ENCODE data around the gene TMEM120B.

TMEM120B gene

DNA sequence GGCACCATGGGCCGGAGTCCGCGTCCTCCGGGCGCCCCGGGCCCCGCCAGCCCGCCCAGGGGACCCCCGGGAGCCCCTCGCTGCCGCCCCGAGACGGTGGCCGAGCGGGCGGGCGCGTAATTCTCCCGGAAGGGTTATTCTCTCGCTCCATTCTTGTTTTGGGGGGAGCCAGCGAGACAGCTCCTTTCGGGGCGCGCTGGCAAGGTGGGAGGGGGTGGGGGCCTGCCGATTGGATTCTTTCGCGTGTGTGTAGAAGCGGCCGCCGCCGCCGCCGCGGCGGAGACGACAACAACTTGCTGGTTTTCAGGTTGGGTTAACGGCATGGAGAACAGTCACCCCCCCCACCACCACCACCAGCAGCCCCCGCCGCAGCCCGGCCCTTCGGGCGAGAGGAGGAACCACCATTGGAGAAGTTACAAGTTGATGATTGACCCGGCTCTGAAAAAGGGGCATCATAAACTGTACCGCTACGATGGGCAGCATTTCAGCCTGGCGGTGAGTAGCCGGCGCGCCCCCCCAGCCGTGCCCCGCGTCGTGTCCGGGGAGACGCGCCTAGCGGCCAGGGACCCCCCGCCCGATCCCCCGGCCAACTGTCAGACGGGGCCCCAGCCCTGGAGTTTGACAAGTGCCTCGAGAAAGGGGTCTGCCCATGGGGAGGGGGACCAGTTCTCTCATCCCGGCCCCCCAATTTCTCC, 92.0 kb downstream of the TMEM120B start:
- DNase-seq (ENCODE audit: low read depth in 2 of 2) = peak in 1 of 2 experiments; percentile 41

DNA sequence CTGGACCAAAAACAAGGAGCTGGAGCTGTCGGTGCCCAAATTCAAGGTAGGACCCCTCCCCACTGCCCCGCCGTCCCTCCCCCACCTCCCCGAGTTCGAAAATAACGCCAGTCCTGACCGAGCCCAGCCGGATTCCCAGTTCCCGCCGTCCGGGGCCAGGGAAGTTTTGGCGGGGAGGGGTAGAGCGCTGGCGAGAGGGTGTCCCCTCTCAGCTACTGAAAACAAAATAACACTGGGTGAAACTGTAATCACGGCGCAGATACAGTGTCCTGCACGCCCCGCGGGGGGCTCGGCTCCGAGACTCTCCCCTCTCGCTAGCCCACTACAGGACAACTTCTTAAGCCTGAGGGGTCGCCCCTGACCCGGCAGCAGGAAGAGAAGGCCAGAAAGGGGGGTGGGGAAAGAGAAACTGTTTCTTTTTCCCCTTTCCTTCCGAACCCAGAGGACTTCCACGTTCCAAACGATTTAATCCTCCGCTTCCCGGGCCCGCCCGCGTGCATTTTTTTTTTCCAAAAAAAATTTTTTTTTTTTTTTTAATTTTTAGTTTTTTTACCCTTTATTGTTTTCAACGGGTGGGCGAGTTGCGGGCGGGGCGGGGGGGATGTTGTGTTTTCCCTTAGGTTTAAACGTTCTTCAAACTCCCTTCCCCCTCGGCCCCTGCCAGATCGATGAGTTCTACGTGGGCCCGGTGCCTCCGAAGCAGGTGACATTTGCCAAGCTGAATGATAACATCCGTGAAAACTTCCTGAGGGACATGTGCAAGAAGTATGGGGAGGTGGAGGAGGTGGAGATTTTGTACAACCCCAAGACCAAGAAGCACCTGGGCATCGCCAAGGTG, 92.8 kb downstream of the TMEM120B start:
- DNase-seq (ENCODE audit: low read depth in 2 of 2) = no peak

DNA sequence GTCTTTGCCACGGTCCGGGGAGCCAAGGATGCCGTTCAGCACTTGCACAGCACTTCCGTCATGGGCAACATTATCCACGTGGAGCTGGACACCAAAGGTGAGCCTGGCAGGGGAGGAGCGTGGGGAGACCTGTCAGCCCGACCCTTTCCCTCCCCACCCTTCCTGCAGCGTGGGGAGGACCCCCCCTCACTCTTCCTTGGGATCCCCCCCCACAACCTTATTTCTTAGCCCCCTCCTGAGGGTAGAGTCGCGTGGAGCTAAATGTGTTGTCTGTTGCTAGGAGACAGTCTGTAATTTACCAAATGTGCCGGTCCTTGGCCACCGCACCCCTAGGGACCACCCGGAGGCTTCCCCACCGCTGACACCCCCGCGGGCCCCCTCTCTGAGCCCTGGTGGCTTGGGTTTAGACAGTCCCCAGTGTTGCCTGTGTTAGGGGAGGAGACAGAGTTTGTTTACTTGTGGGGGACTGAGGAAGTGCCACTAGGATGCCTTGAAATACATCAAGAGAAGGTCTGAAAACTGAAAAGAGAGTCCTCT, 93.5 kb downstream of the TMEM120B start:
- DNase-seq (ENCODE audit: low read depth in 2 of 2) = no peak

DNA sequence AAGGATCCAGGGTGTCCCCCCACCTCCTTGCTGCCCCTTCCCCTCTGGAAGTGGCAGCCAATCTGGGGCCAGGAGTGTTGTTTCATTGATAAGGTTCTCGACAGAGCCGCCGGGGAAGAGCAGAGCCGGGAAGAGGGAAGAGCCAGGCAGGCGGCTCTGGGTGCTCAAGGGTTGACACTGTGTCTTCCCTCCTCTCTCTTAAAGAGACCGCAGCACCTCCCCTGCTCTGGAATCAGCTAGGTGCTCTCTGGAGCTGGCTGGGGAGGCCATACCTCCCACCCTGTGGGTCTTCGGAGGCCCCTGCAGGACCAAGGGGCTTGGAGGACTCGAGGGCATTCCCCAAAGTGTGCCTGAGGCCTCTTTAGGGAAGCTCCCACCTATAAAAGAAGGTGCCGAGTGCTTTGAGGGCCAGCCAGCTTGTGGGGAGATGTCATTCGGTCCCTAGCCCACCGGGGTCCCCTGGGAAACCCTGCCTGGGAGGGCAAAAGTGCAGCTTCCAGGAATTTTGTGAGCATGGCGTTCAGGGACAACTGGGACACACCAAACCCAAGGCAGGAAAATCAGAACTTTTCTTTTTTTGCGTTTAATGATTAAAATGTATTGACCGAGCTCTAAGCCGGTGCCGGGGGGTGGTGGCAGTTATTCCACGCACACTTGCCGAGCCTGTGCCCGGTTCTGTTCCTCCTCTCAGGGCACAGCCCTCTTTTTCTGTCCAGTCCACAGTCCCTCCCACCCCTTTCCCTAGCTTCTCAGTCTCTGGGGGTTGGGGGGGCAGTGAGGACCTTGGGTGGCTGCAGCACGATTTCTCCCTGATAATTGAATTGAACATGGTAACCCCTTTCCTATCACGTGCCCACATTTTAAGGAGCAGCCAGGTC, 94.2 kb downstream of the TMEM120B start:
- no peak for DNase-seq (ENCODE audit: low read depth in 2 of 2)

DNA sequence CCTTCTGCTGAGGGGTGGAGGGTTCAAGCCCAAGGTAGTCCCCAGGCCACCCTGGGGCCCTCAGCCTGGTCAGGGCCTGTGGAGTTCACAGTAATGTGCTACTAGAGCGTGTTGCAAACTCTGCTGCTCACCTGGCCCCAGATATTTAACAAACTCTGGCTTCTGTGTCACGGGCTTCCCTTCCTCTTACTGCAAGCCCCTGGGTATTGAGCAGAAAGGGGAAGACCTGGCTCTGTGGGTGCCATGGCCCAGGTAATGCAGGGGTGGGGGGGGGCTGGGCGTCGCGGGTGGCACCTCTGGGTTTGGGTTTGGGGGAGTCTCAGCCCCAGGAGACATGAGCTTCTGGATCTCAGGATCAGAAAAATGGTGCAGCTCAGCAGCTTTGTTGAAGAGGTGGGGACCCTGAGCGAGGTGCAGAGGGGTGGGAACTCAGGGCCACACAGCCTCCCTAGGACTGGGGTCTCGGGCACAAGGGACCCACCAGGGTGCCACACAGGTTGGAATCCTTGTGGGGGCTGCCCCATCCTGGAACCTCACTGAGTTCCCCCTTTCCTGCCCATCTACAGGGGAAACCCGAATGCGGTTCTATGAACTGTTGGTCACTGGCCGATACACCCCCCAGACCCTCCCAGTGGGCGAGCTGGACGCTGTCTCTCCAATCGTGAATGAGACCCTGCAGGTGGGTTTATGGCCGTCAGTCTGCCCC, 95.2 kb downstream of the TMEM120B start:
- DNase-seq (ENCODE audit: low read depth in 2 of 2) = no peak

DNA sequence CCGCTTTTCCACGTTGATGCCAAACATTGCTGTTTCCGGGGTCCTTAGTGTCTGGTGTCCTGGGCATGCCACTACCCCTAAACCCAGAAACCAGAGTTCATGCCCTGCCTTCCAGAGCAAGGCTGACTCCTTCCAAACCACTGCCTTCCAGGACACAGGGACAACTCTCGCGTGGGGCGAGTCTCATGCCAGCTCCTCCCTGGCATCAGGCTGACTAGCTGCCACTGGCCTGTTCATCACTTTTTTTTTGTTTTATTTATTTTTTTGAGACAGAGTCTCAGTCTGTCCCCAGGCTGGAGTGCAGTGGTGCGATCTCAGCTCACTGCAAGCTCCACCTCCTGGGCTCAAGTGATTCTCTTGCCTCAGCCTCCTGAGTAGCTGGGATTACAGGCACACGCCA, 96.1 kb downstream of the TMEM120B start:
- DNase-seq (ENCODE audit: low read depth in 2 of 2) = no peak

DNA sequence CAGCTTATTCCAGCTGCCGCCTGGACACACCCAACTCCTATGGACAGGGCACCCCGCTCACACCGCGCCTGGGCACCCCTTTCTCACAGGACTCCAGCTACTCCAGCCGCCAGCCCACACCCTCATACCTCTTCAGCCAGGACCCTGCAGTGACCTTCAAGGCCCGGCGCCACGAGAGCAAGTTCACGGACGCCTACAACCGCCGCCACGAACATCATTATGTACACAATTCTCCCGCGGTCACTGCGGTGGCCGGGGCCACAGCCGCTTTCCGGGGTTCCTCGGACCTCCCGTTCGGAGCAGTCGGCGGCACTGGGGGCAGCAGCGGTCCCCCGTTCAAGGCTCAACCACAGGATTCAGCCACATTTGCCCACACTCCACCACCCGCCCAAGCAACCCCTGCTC, 97.2 kb downstream of the TMEM120B start:
- DNase-seq (ENCODE audit: low read depth in 2 of 2) = no peak

DNA sequence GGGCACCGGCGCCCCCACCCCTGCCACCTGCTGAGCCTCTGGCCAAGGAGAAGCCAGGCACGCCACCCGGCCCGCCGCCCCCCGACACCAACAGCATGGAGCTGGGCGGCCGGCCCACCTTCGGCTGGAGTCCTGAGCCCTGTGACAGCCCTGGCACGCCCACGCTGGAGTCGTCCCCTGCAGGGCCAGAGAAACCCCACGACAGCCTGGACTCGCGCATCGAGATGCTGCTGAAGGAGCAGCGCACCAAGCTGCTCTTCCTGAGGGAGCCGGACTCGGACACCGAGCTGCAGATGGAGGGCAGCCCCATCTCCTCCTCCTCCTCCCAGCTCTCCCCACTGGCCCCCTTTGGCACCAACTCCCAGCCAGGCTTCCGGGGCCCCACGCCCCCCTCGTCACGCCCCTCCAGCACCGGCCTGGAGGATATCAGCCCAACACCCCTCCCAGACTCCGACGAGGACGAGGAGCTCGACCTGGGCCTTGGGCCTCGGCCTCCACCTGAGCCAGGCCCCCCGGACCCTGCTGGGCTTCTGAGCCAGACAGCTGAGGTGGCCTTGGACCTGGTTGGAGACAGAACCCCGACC, 97.8 kb downstream of the TMEM120B start:
- DNase-seq (ENCODE audit: low read depth in 2 of 2) = no peak

DNA sequence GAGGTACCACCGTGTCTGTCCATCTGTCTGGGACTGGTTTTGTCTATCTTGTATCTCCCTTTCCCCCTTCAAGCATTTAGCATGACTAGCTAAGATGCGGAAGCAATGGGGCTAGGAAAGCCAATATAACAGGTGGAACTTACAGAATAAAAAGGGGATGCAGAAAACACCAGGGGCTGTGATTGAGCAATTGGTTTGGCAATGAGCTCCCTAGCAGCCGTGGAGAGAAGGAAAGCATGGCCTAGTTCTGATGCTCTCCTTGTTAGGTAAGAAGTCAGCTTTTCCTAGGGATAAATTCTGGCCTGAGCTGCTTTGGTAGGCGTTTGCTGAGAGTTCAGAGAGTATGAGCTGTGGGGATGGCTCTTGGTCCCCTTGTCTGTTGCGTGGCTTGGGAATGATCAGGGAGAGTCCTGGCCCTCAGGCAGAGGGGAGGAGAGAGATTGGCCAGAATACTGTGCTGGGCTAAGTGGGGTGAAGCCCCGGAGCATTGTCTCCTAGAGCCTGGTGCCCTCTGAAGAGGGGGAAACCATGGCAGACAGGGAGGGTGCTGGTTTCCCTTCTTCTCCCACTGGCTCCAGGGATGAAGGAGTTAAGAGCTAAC, 98.4 kb downstream of the TMEM120B start:
- DNase-seq (ENCODE audit: low read depth in 2 of 2) = no peak

DNA sequence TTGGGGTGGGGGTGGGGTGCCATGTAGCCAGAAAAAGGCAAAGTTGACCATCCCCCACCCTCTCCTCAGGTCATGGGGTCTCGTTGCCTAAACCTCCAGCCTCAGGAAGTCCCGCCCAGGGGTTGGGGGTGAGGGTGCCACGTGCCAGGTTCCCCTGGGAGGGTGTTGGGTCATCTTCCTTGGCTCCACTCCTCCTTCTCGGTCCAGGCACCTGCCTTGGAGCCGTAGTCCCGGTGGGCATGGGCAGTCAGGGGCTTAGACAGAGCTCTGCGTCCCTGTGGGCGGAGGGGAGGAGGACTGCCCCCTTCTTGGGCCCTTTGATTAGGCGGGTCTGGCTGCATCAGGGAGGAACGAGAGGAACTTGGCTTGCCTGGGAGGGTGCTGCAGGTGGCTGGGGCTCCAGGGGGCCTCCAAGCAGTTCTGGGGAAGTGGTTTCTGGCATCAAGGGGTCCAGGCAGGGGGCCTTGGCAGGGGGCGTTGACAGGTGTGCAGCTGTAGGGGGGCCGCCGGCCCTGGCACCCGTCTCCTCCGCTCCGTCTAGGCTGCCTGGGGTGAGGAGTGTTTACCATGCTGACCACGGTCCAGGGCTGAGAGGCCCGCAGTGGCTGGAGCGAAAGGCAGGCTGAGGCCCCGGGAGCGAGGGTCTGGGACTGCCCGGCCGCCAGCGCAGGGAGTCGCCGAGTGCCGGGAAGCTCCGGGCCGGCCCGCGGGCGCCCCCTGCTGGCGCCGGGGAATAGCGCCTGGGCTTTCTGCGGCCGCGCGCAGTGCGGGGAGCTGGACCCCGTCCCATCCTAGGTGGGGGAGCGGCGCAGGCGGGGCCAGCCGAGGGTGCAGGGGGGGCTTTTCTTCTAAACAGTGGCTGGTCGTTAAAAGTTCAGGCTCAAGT, 99.1 kb downstream of the TMEM120B start:
- peak in 1 of 2 experiments; percentile 59 for DNase-seq (ENCODE audit: low read depth in 2 of 2)

DNA sequence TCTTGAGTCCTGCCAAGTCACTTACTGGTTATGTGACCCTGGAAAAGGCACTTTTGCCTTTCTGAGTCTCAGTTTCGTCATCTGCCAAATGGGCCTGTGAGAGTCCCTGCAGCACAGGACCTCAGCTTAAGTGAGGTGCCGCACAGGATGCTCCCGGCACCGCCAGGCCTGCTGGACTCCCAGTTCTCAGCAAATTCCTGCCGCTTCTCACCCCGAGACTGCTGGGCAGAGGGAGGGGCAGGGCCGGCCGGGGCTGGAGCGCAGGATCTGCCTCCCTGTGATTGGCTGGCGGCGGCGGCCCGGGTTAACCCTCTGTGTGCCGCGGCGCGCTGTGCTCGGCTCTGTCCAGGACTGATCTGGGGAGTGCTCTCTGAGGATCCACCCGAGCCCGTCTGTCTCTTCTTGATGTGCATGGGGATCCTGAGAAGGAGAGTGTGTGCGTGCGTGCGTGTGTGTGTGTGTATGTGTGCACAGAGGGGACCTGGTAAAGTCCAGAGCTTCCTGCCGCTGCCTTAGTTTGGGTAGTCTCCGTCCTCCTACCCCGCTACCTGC, 99.8 kb downstream of the TMEM120B start:
- DNase-seq (ENCODE audit: low read depth in 2 of 2) = peak in 1 of 2 experiments; percentile 43

DNA sequence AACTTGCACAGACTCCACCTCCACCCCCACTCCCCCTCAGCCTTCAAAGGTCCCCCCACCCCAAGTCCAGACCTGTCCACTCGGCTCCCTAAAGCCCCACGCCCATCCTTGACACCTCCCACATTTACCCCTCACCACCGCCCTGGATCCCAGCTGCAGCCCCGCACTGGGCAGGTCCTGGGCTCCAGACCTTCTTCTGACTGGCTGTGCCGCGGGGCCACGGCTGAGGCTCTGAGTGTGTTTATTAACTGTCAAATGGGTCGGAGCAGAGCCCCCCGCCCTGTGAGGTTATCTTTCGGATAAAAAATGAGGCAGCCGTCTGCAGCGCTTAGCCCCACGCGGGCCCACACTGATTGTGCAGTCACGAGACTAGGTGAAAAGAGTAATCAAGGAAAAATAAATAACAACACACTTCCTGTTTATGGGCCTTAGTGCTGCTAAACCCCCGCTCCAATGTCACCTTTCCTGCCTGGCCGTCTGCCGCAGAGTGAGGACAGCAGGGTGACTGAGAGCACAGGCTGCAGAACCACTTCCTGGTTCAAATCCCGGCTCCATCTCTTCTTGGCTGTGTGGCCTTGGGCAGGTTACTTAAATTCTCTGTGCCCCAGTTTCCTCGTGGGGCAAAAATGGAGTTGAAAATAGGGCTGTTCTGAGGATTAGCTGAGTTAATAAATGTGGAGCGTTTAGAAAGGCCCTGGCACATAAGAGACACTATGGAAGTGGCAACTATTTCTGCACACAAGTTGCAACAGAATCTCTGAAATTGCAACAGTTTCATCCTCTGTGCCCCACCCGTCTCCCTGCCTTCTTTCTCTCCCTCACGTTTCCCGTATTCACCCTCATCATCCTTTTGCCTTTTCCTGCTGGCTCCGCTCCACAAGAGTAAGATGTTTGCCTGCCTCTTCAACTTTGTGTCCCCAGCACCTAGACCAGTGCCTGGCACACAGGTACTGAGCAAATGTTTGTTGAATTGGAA, 100.7 kb downstream of the TMEM120B start:
- DNase-seq (ENCODE audit: low read depth in 2 of 2) = no peak

DNA sequence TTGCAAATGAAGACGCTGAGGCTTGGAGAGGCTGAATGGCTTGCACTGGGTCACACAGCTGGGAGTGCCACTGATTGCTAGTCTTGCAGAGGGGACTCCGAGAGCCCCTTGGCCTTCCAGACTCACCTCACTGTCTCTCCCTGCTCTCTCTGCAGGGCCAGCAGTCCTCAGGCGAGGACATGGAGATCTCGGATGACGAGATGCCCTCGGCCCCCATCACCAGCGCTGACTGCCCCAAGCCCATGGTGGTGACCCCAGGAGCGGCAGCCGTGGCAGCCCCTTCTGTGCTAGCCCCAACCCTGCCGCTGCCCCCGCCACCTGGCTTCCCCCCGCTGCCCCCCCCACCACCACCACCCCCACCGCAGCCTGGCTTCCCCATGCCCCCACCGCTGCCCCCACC, 101.4 kb downstream of the TMEM120B start:
- no peak for DNase-seq (ENCODE audit: low read depth in 2 of 2)

DNA sequence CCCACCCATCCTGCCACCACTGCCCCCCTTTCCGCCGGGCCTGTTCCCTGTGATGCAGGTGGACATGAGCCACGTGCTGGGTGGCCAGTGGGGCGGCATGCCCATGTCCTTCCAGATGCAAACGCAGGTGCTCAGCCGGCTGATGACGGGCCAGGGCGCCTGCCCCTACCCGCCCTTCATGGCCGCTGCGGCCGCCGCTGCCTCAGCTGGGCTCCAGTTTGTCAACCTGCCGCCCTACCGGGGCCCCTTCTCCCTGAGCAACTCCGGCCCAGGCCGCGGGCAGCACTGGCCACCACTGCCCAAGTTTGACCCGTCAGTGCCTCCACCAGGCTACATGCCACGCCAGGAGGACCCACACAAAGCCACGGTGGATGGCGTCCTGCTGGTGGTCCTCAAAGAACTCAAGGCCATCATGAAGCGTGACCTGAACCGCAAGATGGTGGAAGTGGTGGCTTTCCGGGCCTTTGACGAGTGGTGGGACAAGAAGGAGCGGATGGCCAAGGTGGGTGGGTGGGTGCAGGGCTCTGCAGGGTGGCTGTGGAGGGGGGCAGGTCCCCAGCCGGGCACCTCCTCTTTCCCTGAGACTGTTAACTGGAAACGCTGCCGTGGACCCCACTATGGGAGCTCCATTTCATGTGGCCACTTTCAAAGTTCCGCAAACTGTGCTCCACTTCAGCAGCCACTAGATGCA, 102.0 kb downstream of the TMEM120B start:
- no peak for DNase-seq (ENCODE audit: low read depth in 2 of 2)

DNA sequence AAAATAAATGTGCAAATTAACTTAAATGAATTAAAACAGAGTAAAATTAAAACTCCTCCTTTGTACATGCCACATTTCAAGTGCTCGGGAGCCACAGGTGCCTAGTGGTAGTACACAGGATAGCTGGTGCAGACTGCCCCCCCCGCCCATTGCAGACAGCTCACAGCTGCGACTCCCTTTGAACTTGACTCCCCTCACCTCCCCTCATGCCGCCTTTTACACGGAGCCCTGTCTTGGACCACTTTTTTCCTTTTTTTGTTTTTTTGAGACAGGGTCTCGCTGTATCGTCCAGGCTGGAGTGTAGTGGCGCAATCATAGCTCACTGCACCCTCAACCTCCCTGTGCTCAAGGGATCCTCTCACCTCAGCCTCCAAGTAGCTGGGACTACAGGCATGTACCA, 102.7 kb downstream of the TMEM120B start:
- no peak for DNase-seq (ENCODE audit: low read depth in 2 of 2)

DNA sequence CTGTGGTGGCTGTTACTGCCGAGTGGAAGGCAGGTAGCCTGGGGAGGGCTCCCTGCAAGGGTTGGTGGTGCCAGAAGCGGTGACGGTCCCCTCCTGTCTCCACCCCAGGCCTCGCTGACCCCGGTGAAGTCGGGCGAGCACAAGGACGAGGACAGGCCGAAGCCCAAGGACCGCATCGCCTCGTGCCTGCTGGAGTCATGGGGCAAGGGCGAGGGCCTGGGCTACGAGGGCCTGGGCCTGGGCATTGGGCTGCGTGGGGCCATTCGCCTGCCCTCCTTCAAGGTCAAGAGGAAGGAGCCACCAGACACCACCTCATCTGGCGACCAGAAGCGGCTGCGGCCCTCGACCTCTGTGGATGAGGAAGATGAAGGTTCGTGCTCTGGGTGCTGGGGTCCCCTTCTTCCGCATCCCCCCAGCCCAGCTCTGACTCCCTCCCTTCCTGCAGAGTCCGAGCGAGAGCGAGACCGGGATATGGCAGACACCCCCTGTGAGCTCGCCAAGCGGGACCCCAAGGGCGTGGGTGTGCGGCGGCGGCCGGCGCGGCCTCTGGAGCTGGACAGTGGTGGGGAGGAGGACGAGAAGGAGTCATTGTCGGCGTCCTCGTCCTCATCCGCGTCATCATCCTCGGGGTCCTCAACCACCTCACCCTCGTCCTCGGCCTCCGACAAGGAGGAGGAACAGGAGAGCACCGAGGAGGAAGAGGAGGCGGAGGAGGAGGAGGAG, 104.5 kb downstream of the TMEM120B start:
- no peak for DNase-seq (ENCODE audit: low read depth in 2 of 2)

DNA sequence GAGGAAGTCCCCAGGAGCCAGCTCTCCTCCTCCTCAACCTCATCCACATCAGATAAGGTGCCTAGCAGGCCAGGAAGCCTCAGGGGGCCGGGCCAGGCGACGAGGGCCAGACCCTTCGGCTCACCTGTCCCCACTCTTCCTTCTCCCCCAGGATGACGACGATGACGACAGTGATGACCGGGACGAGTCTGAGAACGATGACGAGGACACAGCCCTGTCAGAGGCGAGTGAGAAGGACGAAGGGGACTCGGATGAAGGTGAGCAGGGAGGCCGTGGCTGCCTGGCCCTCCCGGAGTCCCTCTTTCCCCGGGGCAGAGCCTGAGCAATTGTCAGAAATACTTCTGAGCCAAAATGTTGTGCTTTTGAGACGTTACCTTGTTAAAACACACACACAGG, 105.1 kb downstream of the TMEM120B start:
- DNase-seq (ENCODE audit: low read depth in 2 of 2) = no peak

Data from stimulated activated CD4-positive, alpha-beta T cell treated with anti-CD3 and anti-CD28 coated beads, Interleukin-12 subunit alpha, Interleukin-12 subunit beta, amount 100 ng/mL, for 24 hours (primary cell).